CD4-positive, alpha-beta T cell treated with Interleukin-6 for 4 hours (primary cell): Measurements from ENCODE around the gene USP48.
"Not testable (repeated sequence)": the region's sequence is repeated elsewhere in the genome, so short reads cannot be mapped to it uniquely, and the experiment has no call there.

Experiments
- DNase-seq: peaks from one replicate; pipeline ENCODE4 v3.0.0-alpha.2; 2020; ENCODE audit warnings: mixed read lengths

Gene USP48

GRCh38 chr1:21782868-21783678, at the start of gene USP48:
Gene USP48, minus strand, starts transcription at chr1:21783149. Its CDS starts 192 bp downstream, at chr1:21782957.
- peak; percentile 97 for DNase-seq

GRCh38 chr1:21831454-21831970, 48.6 kb upstream of the USP48 start:
- no peak for DNase-seq

DNA sequence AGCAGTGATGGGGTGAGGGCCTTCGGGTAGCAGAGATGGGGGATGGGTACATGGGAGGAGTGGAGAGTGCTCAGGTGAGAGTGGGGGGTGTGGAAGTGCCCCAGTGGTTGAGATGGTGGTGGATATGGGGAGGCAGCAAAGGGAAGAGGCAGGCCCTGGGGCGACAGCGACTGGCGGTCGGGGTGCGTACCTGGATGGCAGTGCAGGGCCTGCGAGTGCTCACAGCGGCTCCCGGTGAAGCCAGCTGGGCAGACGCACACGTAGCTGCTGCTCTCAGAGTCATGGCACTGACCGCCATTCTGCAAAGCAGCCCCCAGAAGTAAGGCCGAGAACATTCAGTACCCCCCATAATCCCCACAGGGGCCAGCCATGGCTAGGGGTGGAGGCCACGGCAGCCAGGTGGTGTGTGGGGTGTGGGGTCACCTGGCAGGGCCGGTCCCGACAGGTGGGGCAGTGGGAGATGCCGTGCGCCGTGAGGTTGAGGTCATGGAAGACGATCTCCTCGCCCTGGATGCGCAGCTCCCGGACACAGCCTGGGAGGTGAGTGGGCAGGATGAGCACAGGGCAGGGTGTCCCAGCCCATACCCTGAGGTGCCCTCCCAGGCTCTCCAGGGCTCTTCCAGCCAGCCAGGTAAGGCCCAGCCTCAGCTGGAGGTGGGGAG, 48.0 kb upstream of the USP48 start:
- DNase-seq: no peak

DNA sequence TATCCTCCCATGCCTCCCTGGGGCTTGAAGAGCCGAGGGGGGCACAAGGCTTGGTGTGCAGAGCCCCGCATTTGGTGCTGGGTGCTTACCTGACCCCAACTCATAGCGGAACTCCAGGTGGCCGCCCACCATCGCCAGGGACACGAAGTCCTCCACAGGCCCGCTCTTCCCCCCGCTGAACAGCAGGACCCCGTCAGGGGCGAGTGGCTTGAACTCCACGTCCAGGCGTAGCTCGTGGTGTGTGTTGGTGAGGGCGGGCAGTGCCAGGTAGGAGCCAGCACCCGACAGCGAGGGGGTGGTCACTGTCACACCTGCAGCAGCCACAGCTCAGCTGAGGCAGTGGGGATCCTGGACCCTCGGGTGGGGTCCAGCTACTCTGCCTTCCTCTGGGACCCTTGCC, 46.3 kb upstream of the USP48 start:
- DNase-seq: no peak

GRCh38 chr1:21828506-21829210, 45.7 kb upstream of the USP48 start:
- no peak for DNase-seq

DNA sequence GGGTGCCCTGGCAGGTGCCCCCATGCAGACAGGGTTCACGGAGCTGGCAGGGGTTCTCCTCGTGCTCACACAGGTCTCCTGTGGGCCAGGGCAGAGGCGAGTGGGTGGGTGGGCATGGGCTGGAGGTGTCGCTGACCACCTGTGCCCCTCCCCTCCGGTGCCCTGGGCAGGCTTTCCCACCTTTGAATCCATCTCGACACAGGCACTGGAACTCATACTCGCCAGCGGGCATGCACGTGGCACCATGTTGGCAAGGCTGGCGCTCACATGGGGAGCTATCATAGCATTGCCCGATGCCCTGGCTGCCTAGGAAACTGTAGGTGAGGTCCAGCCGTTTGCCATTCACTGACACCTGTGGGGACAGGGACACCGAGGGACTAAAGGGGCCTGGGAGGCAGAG, 45.1 kb upstream of the USP48 start:
- no peak for DNase-seq

- DNase-seq: no peak
Observed at GRCh38 chr1:21827141-21827679, 44.3 kb upstream of the USP48 start.

DNA sequence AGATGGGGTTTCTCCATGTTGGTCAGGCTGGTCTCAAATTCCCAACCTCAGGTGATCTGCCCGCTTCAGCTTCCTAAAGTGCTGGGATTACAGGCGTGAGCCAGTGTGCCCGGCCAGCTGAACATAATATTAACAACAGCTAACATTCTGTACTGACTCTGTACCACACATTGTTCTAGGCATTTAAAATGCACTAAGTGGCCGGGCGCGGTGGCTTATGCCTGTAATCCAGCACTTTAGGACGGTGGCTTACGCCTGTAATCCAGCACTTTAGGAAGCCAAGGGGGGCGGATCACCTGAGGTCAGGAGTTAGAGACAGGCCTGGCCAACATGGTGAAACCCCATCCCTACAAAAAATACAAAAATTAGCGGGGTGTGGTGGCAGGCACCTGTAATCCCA, 43.7 kb upstream of the USP48 start:
- DNase-seq: not testable (repeated sequence)

DNA sequence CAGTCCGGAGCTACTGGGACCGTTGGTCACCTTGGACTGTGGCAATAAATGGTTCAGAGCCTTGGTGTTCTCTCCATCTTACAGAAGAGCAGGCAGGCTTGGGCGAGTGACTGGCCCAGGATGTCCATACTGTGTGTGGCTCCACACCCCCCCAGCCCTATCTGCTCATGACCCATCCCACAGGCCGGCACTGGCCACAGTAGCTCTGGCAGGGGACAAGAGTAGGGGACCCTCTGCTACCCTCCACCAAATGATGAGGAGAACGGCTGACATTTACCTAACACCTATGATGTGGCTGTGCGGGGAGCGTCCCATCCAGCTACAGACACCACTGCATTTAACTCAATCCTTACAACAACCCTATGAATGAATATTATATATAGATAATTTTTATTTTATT, 42.4 kb upstream of the USP48 start:
- DNase-seq: no peak

DNA sequence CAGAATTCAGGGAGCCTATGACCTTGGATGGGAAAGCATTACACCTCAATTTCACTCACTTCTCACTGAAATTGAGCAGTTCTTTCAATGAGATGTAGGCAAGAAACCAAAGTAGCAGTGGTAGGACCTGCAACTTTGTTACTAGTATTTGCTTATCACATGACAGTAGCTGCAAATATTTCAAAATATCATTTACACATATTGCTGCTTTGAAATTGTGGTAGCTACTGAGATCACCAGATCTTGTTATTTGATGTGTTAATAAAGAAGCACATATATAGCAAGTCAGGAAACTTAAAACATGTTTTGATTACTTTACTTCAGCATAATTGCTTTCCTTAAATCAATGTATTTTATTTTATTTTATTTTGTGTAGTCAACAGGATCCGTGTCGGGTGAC, 42.0 kb upstream of the USP48 start:
- no peak for DNase-seq

GRCh38 chr1:21823980-21824702, 41.2 kb upstream of the USP48 start:
- no peak for DNase-seq

DNA sequence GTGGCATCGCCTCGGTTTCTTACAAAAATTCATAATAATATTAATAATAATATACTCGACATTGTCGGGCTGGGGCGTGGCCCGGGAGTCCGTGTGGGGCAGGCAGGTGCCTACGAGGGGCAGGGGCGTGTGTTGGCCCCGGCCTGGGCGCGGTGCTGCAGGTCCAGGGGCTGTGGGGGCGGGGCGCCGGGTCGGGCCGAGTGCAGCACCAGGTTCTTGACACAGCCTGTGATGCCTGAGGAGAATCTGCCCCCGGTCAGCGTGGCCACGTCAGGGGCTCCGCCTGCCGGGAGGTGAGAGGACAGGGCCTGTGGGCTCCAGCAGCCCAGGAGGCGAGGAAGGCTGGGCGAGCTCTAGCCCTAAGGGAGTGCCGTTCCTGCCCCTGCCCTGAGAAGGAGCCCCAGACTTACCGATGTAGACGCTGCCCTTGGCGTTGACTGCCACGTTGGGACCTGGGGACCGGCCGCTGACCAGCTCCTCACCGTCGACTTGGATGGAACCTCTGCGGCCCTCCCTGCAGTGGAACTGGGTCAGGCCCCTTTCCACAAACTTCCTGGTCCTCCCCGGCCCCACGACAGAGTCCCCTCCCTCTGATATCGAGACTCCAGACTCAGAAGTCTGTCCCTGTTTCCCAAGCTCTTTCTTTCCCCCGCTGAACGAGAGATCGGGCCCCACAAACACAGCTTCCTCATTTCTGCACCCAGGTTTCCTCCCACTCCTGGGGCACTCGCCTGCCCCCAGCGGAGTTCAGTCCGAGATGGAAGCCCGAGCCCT, 40.4 kb upstream of the USP48 start:
- no peak for DNase-seq

DNA sequence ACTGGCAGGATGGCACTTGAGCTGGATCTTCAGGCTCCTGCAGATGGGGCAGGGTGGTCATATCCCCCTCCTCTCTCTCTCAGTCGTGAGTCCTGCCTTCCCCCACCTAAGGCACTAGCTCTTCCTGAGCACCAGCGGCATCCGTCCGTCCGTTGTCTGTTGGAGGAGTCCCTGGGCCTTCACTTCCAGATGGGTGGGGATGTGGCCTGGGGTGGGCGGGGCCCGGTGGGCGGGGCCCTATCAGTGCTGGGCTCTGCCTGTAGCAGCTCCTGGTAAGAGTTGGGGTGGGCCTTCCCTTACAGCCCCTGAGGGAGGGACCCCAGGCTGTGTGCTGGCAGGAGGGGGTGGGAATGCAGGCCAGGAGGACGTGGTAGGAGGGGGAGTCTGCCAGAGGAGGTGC, 39.4 kb upstream of the USP48 start:
- no peak for DNase-seq

DNA sequence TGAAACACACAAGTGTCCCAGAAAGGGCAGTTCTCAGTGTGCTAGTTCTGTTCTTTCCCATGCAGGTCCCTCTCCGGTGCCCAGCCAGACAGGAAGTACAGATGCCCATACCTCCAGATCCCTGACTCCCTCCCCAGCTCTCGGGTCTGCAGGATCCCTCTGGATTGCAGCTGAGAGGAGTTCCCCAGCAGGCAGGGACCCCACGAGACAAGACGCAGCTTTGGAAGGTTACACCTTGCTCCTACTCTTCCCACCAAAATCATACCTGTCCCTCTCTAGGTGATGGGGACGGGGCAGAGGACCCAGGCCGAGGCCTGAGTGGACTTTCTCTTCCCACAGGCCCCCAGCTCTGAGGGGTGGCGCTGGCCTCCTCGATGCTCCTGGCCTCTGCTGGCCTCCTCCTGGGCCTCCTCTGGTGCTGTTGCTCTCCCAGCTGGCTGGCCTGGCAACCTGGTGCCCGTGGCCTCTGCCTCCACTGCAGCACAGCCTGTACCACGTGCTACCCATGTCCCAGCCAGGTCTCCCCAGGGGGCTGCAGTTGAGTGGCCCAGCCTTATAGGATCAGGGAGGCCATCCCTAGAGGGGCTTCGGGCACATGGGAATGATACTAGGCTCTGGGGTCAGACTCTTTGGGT, 38.6 kb upstream of the USP48 start:
- no peak for DNase-seq

- no peak for DNase-seq
Observed at GRCh38 chr1:21820597-21821232, 37.8 kb upstream of the USP48 start.

- peak; percentile 28 for DNase-seq
Observed at GRCh38 chr1:21818656-21819055, 35.7 kb upstream of the USP48 start.

DNA sequence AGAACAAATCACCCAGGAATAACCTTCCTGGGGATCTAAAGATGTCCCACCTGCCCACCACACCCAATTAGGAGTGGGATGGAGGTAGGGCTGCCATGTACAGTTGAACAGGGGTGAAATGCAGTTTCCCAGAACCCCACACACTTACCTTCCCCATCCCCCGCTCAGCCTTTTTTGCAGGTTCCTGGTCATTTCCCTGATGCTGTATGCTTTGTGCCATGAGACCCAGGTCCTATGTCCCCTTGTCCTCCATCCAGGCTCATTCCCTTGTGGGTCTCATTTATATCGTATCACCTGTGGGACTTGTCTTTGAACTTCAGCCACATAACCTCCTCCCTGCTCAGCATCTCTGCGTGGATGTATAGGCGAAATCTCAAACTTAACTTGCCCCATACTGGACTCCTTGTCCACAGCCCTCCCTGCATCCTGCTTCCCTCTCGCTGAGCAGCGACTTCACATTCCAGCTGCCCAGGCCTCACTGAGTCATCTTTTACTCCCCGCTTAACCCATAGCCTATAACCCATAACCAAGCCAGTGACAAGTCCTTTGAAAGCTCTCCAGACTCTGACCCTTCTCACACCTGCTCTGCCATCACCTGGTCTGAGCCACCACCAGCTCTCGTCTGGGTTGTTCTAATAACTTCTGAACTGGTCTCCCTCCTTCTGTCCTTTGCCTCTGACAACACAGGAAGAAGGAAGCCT, 33.8 kb upstream of the USP48 start:
- no peak for DNase-seq

DNA sequence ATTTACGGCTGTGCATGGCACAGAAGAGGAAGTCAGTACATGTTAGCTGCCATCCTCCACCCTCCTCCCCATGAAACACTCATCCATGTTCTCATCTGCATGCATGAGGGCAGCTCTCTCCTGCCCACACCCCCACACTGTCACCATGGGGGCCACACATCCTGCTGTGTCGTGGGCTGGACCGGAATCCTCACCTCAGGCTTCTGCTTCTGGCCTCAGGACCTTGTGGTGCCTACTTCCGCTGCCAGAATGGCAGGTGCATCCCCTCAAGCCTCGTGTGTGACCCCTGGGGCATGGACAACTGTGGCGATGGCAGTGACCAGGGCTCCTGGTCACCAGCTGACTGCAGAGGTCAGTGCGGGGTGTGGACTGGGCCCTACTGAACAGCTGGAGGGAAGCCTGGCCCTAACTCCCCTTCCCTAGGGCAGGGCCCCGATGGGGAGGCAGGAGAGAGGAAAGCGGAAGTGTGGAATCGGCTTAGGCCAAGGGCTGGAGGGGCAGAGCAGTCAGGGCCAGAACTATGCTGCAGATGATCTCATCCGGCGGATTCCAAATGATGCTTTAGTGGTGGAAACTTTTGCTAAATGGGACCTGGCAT, 32.9 kb upstream of the USP48 start:
- no peak for DNase-seq

DNA sequence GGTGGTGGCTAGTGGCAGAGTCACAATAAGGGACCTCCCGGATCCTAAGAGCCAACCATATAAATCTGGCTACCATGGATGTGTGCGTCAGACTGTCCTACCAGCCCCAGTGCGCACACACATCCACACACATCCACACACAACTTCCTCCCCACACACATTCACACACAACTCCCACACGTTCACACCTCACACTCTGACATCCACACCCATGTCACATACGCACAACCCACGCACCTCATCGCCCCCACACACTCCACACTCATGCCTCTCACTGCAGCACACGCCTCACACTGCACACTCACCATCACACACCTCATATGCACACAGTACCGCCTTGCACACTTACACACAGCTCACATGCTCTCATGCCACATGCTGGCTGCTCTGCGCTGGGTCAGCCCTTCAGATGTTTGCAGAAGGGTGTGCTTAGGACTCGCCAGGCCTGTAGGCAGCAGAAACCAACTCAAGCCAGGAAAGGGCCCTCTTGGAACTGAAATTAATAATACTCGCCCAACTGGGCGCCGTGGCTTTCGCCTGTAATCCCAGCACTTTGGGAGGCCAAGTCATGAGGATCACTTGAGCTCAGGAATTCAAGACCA, 32.1 kb upstream of the USP48 start:
- no peak for DNase-seq
